Astrocyte (in vitro differentiated cells and primary cell): ENCODE results near the gene MBNL1.

Source experiments
- CTCF ChIP-seq: IDR thresholded peaks from 2 replicates; pipeline ENCODE4 v1.5.1; 2011; ENCODE audit warnings: low read depth, mild to moderate bottlenecking, inconsistent platforms, low read length, moderate library complexity; ENCODE audit not compliant: insufficient read depth
- EZH2 ChIP-seq: IDR thresholded peaks from 2 replicates; pipeline ENCODE4 v1.6.1; 2012; ENCODE audit warnings: mild to moderate bottlenecking, low read length, inconsistent platforms; ENCODE audit not compliant: insufficient read depth

GRCh38 chr3:152282813-152283212 is 14.1 kb downstream of the MBNL1 start:
- TF ChIP-seq CTCF (no peak), EZH2 (no peak)
